GM23338 (cell line): ENCODE measurements around the gene LHX3. TPM values are rescaled to one million over a fixed set of nuclear protein-coding genes. Genes with fewer than 3 reads are reported as not detected.

Experiments used
- ATAC-seq: fragments of 200-7000 bp; cut with Tn5 transposase; 3 replicates; pipeline ENCODE4 v1.9.1; 2020
- DNase-seq: peaks from one replicate; pipeline ENCODE4 v3.0.0-alpha.2; 2015; ENCODE audit warnings: low spot score
- H2AFZ ChIP-seq: fragments of 200-600 bp; sonication (generic); 2 replicates; pipeline ENCODE4 v1.8.0; 2016; ENCODE audit warnings: antibody characterized with exemption, mild to moderate bottlenecking, moderate library complexity
- H3F3A ChIP-seq: fragments of 200-600 bp; sonication (generic); replicated peaks from 2 replicates; pipeline ENCODE4 v1.8.0; 2017; ENCODE audit warnings: antibody characterized with exemption, mixed run types, low read depth
- H3K27ac ChIP-seq: fragments of 200-600 bp; sonication (generic); 2 replicates; pipeline ENCODE4 v1.6.1; 2016; ENCODE audit warnings: low read depth
- H3K27me3 ChIP-seq: fragments of 200-600 bp; sonication (generic); 2 replicates; pipeline ENCODE4 v1.8.0; 2016; ENCODE audit warnings: mild to moderate bottlenecking, mixed run types, moderate library complexity; ENCODE audit not compliant: insufficient read depth
- H3K36me3 ChIP-seq: fragments of 200-600 bp; sonication (generic); 2 replicates; pipeline ENCODE4 v1.8.0; 2016; ENCODE audit warnings: mild to moderate bottlenecking; ENCODE audit not compliant: insufficient read depth
- H3K4me1 ChIP-seq: fragments of 200-600 bp; sonication (generic); 2 replicates; pipeline ENCODE4 v1.8.0; 2016; ENCODE audit warnings: mild to moderate bottlenecking, moderate library complexity; ENCODE audit not compliant: insufficient read depth
- H3K4me2 ChIP-seq: fragments of 200-600 bp; sonication (generic); 2 replicates; pipeline ENCODE4 v1.7.1; 2017; ENCODE audit warnings: mixed run types
- H3K4me3 ChIP-seq: fragments of 200-600 bp; sonication (generic); 2 replicates; pipeline ENCODE4 v1.6.1; 2016; ENCODE audit warnings: mixed run types
- H3K79me2 ChIP-seq: fragments of 200-600 bp; sonication (generic); replicated peaks from 2 replicates; pipeline ENCODE4 v1.8.0; 2017; ENCODE audit warnings: mild to moderate bottlenecking; ENCODE audit not compliant: insufficient read depth
- H3K9me2 ChIP-seq: fragments of 200-600 bp; sonication (generic); 2 replicates; pipeline ENCODE4 v1.8.0; 2017; ENCODE audit not compliant: insufficient read depth
- H4K20me1 ChIP-seq: fragments of 200-600 bp; sonication (generic); replicated peaks from 2 replicates; pipeline ENCODE4 v1.8.0; 2017; ENCODE audit warnings: mild to moderate bottlenecking; ENCODE audit not compliant: insufficient read depth
- H3K27ac Mint-ChIP-seq: 2 replicates; pipeline ENCODE4 v1.8.0; 2020; ENCODE audit warnings: inconsistent platforms, mild to moderate bottlenecking, moderate library complexity, mixed read lengths
- H3K27me3 Mint-ChIP-seq: 3 replicates; pipeline ENCODE4 v1.8.0; 2022; ENCODE audit warnings: low read depth, mild to moderate bottlenecking, moderate library complexity, mixed read lengths, inconsistent platforms; ENCODE audit not compliant: insufficient read depth, poor library complexity
- H3K36me3 Mint-ChIP-seq: 3 replicates; pipeline ENCODE4 v1.8.0; 2021; ENCODE audit warnings: low read depth, mild to moderate bottlenecking, inconsistent platforms, moderate library complexity, mixed read lengths
- H3K4me1 Mint-ChIP-seq: 3 replicates; pipeline ENCODE4 v1.8.0; 2020; ENCODE audit warnings: mild to moderate bottlenecking, inconsistent platforms, mixed read lengths
- H3K4me3 Mint-ChIP-seq: 3 replicates; pipeline ENCODE4 v1.8.0; 2021; ENCODE audit warnings: moderate library complexity, mild to moderate bottlenecking, inconsistent platforms, mixed read lengths
- H3K9me3 Mint-ChIP-seq: 3 replicates; pipeline ENCODE4 v1.8.0; 2020; ENCODE audit warnings: moderate library complexity, mild to moderate bottlenecking, inconsistent platforms, mixed read lengths
- CREB1 ChIP-seq: fragments of 250-450 bp; sonication (Bioruptor Pico); IDR thresholded peaks from 2 replicates; pipeline ENCODE4 v1.5.0; 2020; ENCODE audit warnings: low read depth, mild to moderate bottlenecking, moderate library complexity
- CTCF ChIP-seq, 2 experiments: fragments of 200-600 bp in 1 of 2; sonication (generic) in 1 of 2; conservative IDR thresholded peaks; 2 replicates each; pipeline versions ENCODE4 v1.5.1 to v1.6.1; 2016 to 2017; ENCODE audit warnings: antibody characterized with exemption in 2 of 2, low read depth in 2 of 2, mild to moderate bottlenecking in 2 of 2, moderate library complexity in 1 of 2
- ETS1 ChIP-seq: IDR thresholded peaks from 2 replicates; pipeline ENCODE4 v1.6.1; 2016; ENCODE audit warnings: antibody characterized with exemption
- EZH2 ChIP-seq: fragments of 200-600 bp; sonication (generic); IDR thresholded peaks from one replicate; pipeline ENCODE4 v1.8.0; 2017; ENCODE audit warnings: antibody characterized with exemption, mild to moderate bottlenecking, low read depth; ENCODE audit not compliant: unreplicated experiment
- EZH2phosphoT487 ChIP-seq: fragments of 200-600 bp; sonication (generic); IDR thresholded peaks from one replicate; pipeline ENCODE4 v1.8.1; 2018; ENCODE audit warnings: antibody characterized with exemption; ENCODE audit not compliant: unreplicated experiment
- JUNB ChIP-seq: IDR thresholded peaks from one replicate; pipeline ENCODE4 v1.6.1; 2016; ENCODE audit warnings: antibody characterized with exemption; ENCODE audit not compliant: unreplicated experiment
- NANOG ChIP-seq: IDR thresholded peaks from 2 replicates; pipeline ENCODE4 v1.6.1; 2016; ENCODE audit warnings: antibody characterized with exemption, borderline replicate concordance
- POLR2AphosphoS5 ChIP-seq: IDR thresholded peaks from 2 replicates; pipeline ENCODE4 v1.6.1; 2016; ENCODE audit warnings: antibody characterized with exemption, low read depth
- REST ChIP-seq: IDR thresholded peaks from one replicate; pipeline ENCODE4 v1.6.1; 2018; ENCODE audit warnings: antibody characterized with exemption; ENCODE audit not compliant: unreplicated experiment
- STAT1 ChIP-seq: IDR thresholded peaks from one replicate; pipeline ENCODE4 v1.6.1; 2016; ENCODE audit warnings: antibody characterized with exemption; ENCODE audit not compliant: unreplicated experiment
- ZNF114 ChIP-seq: fragments of 250-450 bp; sonication (Bioruptor Pico); IDR thresholded peaks from 2 replicates; pipeline ENCODE4 v1.5.0; 2020; ENCODE audit warnings: mild to moderate bottlenecking, moderate library complexity
- ZNF331 ChIP-seq: fragments of 250-450 bp; sonication (Bioruptor Pico); IDR thresholded peaks from 2 replicates; pipeline ENCODE4 v1.5.0; 2020; ENCODE audit warnings: low read depth, mild to moderate bottlenecking, moderate library complexity
- ZNF462 ChIP-seq: fragments of 250-450 bp; sonication (Bioruptor Pico); IDR thresholded peaks from 2 replicates; pipeline ENCODE4 v1.5.0; 2020; ENCODE audit warnings: mild to moderate bottlenecking, moderate library complexity
- polyA plus RNA-seq: library from polyadenylated mRNA; unstranded; fragments of >200 nt; fragmentation: Nextera tagmentation; extraction: Ambion mirVana; gene quantifications from 2 replicates; pipeline ENCODE4 v1.2.1, GENCODE V29; 2016
- total RNA-seq: library from RNA; depleted of rRNA; stranded (reverse); fragments of >200 nt; shearing (Covaris generic); gene quantifications from 2 replicates; pipeline ENCODE4 v1.2.3, GENCODE V29; 2014

LHX3 gene
- total and polyA plus RNA-seq, 2 experiments from 2014 or later = 0.08 TPM; not detected in 1

GRCh38 chr9:136207616-136208015, 2.7 kb upstream of the LHX3 start:
- Histone ChIP-seq H3K36me3 (no peaks in the 10 kb centered on the region), H3K27me3 (peaks cover 37% of the 10 kb centered on the region), H3K4me1 (no peaks in the 10 kb centered on the region; the same call in 1 of the 2 replicates), H3K4me3 (no peak overlapping the region), H3K27ac (no peak overlapping the region), H3K4me2 (no peak overlapping the region), H2AFZ (no peak overlapping the region), H3K9me2 (no peaks in the 10 kb centered on the region), H3K79me2 (no peaks in the 10 kb centered on the region), H3F3A (0 out of 2 replicates have a peak, but pooled peaks cover 2% of the 10 kb centered on the region), H4K20me1 (peaks cover 16% of the 10 kb centered on the region)
- Mint-ChIP-seq H3K27ac (no peak overlapping the region), H3K4me3 (no peak overlapping the region), H3K4me1 (peaks cover 7% of the 10 kb centered on the region; the same call in 2 of the 3 replicates), H3K36me3 (peaks cover 15% of the 10 kb centered on the region), H3K27me3 (peaks cover 34% of the 10 kb centered on the region), H3K9me3 (no peaks in the 10 kb centered on the region)
- DNase-seq = no peak
- TF ChIP-seq POLR2AphosphoS5 (no peak), ETS1 (no peak), CTCF (conservative IDR thresholded peaks at IDR 0.05; ENCODE audit: low read depth in 2 of 2) (no peak), JUNB (no peak), REST (no peak), ZNF114 (no peak), ZNF462 (CRISPR knock-in tag) (no peak), NANOG (no peak), ZNF331 (no peak), EZH2phosphoT487 (no peak), STAT1 (no peak), EZH2 (no peak), CREB1 (CRISPR knock-in tag) (no peak)
- no peak for ATAC-seq
